ENCODE results near the gene PLIN5.

Gene PLIN5

GRCh38 chr19:4534836-4535658 lies at the start of gene PLIN5:
PLIN5 (minus strand) TSS chr19:4535224; CDS start chr19:4534074, 1,150 bp downstream.
- Mint-ChIP-seq H3K9me3 (no peaks in the 10 kb centered on the region), H3K4me3 (peak within 1 kb of the TSS; percentile 2), H3K4me1 (peaks cover 5% of the 10 kb centered on the region), H3K27ac (no peak within 1 kb of the TSS), H3K36me3 (no peaks in the 10 kb centered on the region)
- ATAC-seq: peak; percentile 48
- DNase-seq (ENCODE audit: low spot score in 2 of 2): peak in 1 of 2 donors; percentile 57

GRCh38 chr19:4583961-4584669 lies 49.1 kb upstream of the PLIN5 start:
- Mint-ChIP-seq H3K36me3 (peaks cover 3% of the 10 kb centered on the region), H3K9me3 (no peaks in the 10 kb centered on the region), H3K4me3 (no peak overlapping the region), H3K4me1 (peaks cover 11% of the 10 kb centered on the region), H3K27ac (no peak overlapping the region)
- no peak for ATAC-seq
- DNase-seq (ENCODE audit: low spot score in 2 of 2): no peak

GRCh38 chr19:4582980-4583842 lies 48.2 kb upstream of the PLIN5 start:
- H3K9me3 Mint-ChIP-seq: no peaks in the 10 kb centered on the region
- DNase-seq (ENCODE audit: low spot score in 2 of 2) (no peak), ATAC-seq (no peak)
- H3K36me3 Mint-ChIP-seq: peaks cover 7% of the 10 kb centered on the region
- H3K4me3 Mint-ChIP-seq: no peak overlapping the region
- H3K27ac Mint-ChIP-seq: no peak overlapping the region
- peaks cover 11% of the 10 kb centered on the region for H3K4me1 Mint-ChIP-seq

GRCh38 chr19:4581666-4582553 lies 46.9 kb upstream of the PLIN5 start:
- Mint-ChIP-seq H3K4me3 (peak overlapping the region; percentile 9), H3K36me3 (peaks cover 7% of the 10 kb centered on the region), H3K9me3 (no peaks in the 10 kb centered on the region), H3K4me1 (peaks cover 11% of the 10 kb centered on the region), H3K27ac (no peak overlapping the region)
- DNase-seq (ENCODE audit: low spot score in 2 of 2): no peak
- ATAC-seq: no peak

GRCh38 chr19:4580961-4581665 lies 46.1 kb upstream of the PLIN5 start:
- Mint-ChIP-seq H3K9me3 (no peaks in the 10 kb centered on the region), H3K36me3 (peaks cover 7% of the 10 kb centered on the region), H3K27ac (no peak overlapping the region), H3K4me3 (no peak overlapping the region), H3K4me1 (peaks cover 16% of the 10 kb centered on the region)
- DNase-seq (ENCODE audit: low spot score in 2 of 2): no peak
- ATAC-seq: no peak

GRCh38 chr19:4580021-4580901 lies 45.2 kb upstream of the PLIN5 start:
- Mint-ChIP-seq H3K4me1 (peaks cover 24% of the 10 kb centered on the region), H3K27ac (no peak overlapping the region), H3K4me3 (no peak overlapping the region), H3K36me3 (peaks cover 7% of the 10 kb centered on the region), H3K9me3 (no peaks in the 10 kb centered on the region)
- DNase-seq (ENCODE audit: low spot score in 2 of 2): no peak
- no peak for ATAC-seq

GRCh38 chr19:4579389-4579788 lies 44.4 kb upstream of the PLIN5 start:
- Mint-ChIP-seq H3K9me3 (no peaks in the 10 kb centered on the region), H3K27ac (no peak overlapping the region), H3K36me3 (peaks cover 7% of the 10 kb centered on the region), H3K4me3 (no peak overlapping the region), H3K4me1 (peaks cover 25% of the 10 kb centered on the region)
- ATAC-seq: peak; percentile 9
- DNase-seq (ENCODE audit: low spot score in 2 of 2): no peak

- Mint-ChIP-seq H3K4me1 (peaks cover 25% of the 10 kb centered on the region), H3K36me3 (peaks cover 7% of the 10 kb centered on the region), H3K4me3 (no peak overlapping the region), H3K9me3 (no peaks in the 10 kb centered on the region), H3K27ac (no peak overlapping the region)
- DNase-seq (ENCODE audit: low spot score in 2 of 2) (no peak), ATAC-seq (no peak)
Observed at GRCh38 chr19:4578552-4579248, 43.7 kb upstream of the PLIN5 start.

- Mint-ChIP-seq H3K27ac (no peak overlapping the region), H3K36me3 (peaks cover 7% of the 10 kb centered on the region), H3K4me3 (no peak overlapping the region), H3K9me3 (no peaks in the 10 kb centered on the region), H3K4me1 (peaks cover 20% of the 10 kb centered on the region)
- DNase-seq (ENCODE audit: low spot score in 2 of 2) (no peak), ATAC-seq (no peak)
Observed at GRCh38 chr19:4577020-4577782, 42.2 kb upstream of the PLIN5 start.

- ATAC-seq: peak; percentile 49
- H3K36me3 Mint-ChIP-seq: peaks cover 7% of the 10 kb centered on the region
- peak; percentile 66 to 89 for DNase-seq (ENCODE audit: low spot score in 2 of 2)
- peak overlapping the region; percentile 12 for H3K27ac Mint-ChIP-seq
- no peak overlapping the region for H3K4me3 Mint-ChIP-seq
- H3K9me3 Mint-ChIP-seq: no peaks in the 10 kb centered on the region
- peaks cover 14% of the 10 kb centered on the region for H3K4me1 Mint-ChIP-seq
Observed at GRCh38 chr19:4576016-4576933, 41.3 kb upstream of the PLIN5 start.

- H3K4me1 Mint-ChIP-seq: peaks cover 14% of the 10 kb centered on the region
- H3K36me3 Mint-ChIP-seq: peaks cover 7% of the 10 kb centered on the region
- H3K9me3 Mint-ChIP-seq: no peaks in the 10 kb centered on the region
- no peak for DNase-seq (ENCODE audit: low spot score in 2 of 2)
- peak overlapping the region; percentile 12 for H3K27ac Mint-ChIP-seq
- no peak for ATAC-seq
- no peak overlapping the region for H3K4me3 Mint-ChIP-seq
Observed at GRCh38 chr19:4575267-4576015, 40.4 kb upstream of the PLIN5 start.
